H1 (cell line): ENCODE measurements around the gene NKAIN4. TPM values are rescaled to one million over a fixed set of nuclear protein-coding genes. Genes with fewer than 3 reads are reported as not detected.

Experiments used
- CTCF ChIA-PET: fragments of 300-600 bp; sonication (Branson Sonifier 250); formaldehyde crosslinking; loops from one replicate; lab custom pipeline; 2021; ENCODE audit not compliant: partially characterized antibody; lab: Charles Lee
- POLR2A ChIA-PET: fragments of 300-600 bp; sonication (Branson Sonifier 250); formaldehyde crosslinking; loops from one replicate; lab custom pipeline; 2021; ENCODE audit warnings: inconsistent platforms; ENCODE audit not compliant: partially characterized antibody; lab: Charles Lee
- DNase-seq, 2 experiments: peaks; one replicate each; pipeline versions ENCODE4 v3.0.0 to v3.0.0-alpha.2; 2010 to 2022; ENCODE audit warnings: low spot score in 2 of 2, low read depth in 1 of 2, mixed read lengths in 1 of 2
- FAIRE-seq: peaks from 2 replicates; lab custom pipeline; 2011; peaks lifted over from hg19 to GRCh38; lab: Jason Lieb, UNC
- H2AFZ ChIP-seq: 2 replicates; pipeline ENCODE4 v1.8.1; 2012; ENCODE audit warnings: low read length, inconsistent platforms
- H2AK5ac ChIP-seq: 2 replicates; pipeline ENCODE4 v1.6.1; 2013; ENCODE audit warnings: low read depth, low read length
- H2BK120ac ChIP-seq: replicated peaks from 2 replicates; pipeline ENCODE3; 2013; ENCODE audit warnings: low read depth, low read length, inconsistent platforms
- H2BK12ac ChIP-seq: 2 replicates; pipeline ENCODE4 v1.6.1; 2013; ENCODE audit warnings: low read depth, low read length
- H2BK15ac ChIP-seq: 2 replicates; pipeline ENCODE4 v1.6.1; 2013; ENCODE audit warnings: low read length
- H2BK20ac ChIP-seq: 2 replicates; pipeline ENCODE4 v1.6.1; 2013; ENCODE audit warnings: low read length
- H2BK5ac ChIP-seq: 2 replicates; pipeline ENCODE4 v1.6.1; 2013; ENCODE audit warnings: low read depth, low read length
- H3K14ac ChIP-seq: 2 replicates; pipeline ENCODE4 v1.6.1; 2013; ENCODE audit warnings: inconsistent platforms; ENCODE audit not compliant: insufficient read length
- H3K18ac ChIP-seq: 2 replicates; pipeline ENCODE4 v1.6.1; 2013; ENCODE audit warnings: low read length; ENCODE audit errors: extremely low read depth
- H3K23ac ChIP-seq: 2 replicates; pipeline ENCODE4 v1.6.1; 2013; ENCODE audit warnings: inconsistent platforms; ENCODE audit not compliant: insufficient read length
- H3K23me2 ChIP-seq: 2 replicates; pipeline ENCODE4 v1.6.1; 2013; ENCODE audit warnings: low read depth, low read length
- H3K27ac ChIP-seq: 2 replicates; pipeline ENCODE4 v1.6.1; 2011; ENCODE audit warnings: low read depth, low read length, inconsistent platforms
- H3K27me3 ChIP-seq, 4 experiments: replicated peaks in 1 of 4; 1 replicate in 1 of 4; 2 replicates in 3 of 4; pipeline versions ENCODE4 v1.6.1 to v1.8.1; 2011 to 2013; ENCODE audit warnings: low read length in 3 of 4, mild to moderate bottlenecking in 3 of 4, inconsistent platforms in 2 of 4, mixed read lengths in 2 of 4, moderate library complexity in 1 of 4; ENCODE audit not compliant: control insufficient read depth in 3 of 4, insufficient read depth in 3 of 4; ENCODE audit errors: extremely low read depth in 1 of 4
- H3K36me3 ChIP-seq, 4 experiments: 2 replicates each; pipeline versions ENCODE4 v1.6.1 to v1.8.1; 2011 to 2013; ENCODE audit warnings: mild to moderate bottlenecking in 4 of 4, low read length in 3 of 4, moderate library complexity in 2 of 4, control low read depth in 1 of 4, inconsistent platforms in 1 of 4; ENCODE audit not compliant: insufficient read depth in 4 of 4, control insufficient read depth in 2 of 4
- H3K4ac ChIP-seq: replicated peaks from 2 replicates; pipeline ENCODE3; 2013; ENCODE audit warnings: low read length, low read depth, mixed read lengths, inconsistent platforms; ENCODE audit not compliant: insufficient read length
- H3K4me1 ChIP-seq, 4 experiments: replicated peaks in 1 of 4; 1 replicate in 1 of 4; 2 replicates in 3 of 4; pipeline versions ENCODE4 v1.6.1 to v1.8.1; 2011 to 2013; ENCODE audit warnings: low read length in 3 of 4, inconsistent platforms in 2 of 4, mixed read lengths in 1 of 4; ENCODE audit not compliant: insufficient read depth in 4 of 4, control insufficient read depth in 3 of 4
- H3K4me2 ChIP-seq, 2 experiments: 2 replicates each; pipeline versions ENCODE4 v1.6.1 to v1.8.1; 2011 to 2013; ENCODE audit warnings: low read depth in 2 of 2, low read length in 2 of 2, control low read depth in 1 of 2, inconsistent platforms in 1 of 2, mild to moderate bottlenecking in 1 of 2; ENCODE audit not compliant: insufficient read depth in 1 of 2
- H3K4me3 ChIP-seq, 4 experiments: fragments of 200-600, 300-600 bp in 1 of 4; sonication (generic), shearing (Covaris generic), sonication (Bioruptor Twin) in 1 of 4; 2 replicates each; pipeline versions ENCODE4 v1.5.1 to v1.8.1; 2011 to 2016; ENCODE audit warnings: low read length in 4 of 4, low read depth in 3 of 4, control low read depth in 2 of 4, inconsistent platforms in 2 of 4, mild to moderate bottlenecking in 2 of 4, mixed read lengths in 1 of 4, moderate library complexity in 1 of 4; ENCODE audit not compliant: insufficient read depth in 2 of 4; ENCODE audit errors: extremely low read depth in 1 of 4
- H3K56ac ChIP-seq: replicated peaks from 2 replicates; pipeline ENCODE3; 2013; ENCODE audit warnings: low read depth, mild to moderate bottlenecking, mixed read lengths, low read length, inconsistent platforms; ENCODE audit not compliant: insufficient read length
- H3K79me1 ChIP-seq: 2 replicates; pipeline ENCODE4 v1.6.1; 2013; ENCODE audit warnings: low read depth, low read length, control low read depth
- H3K79me2 ChIP-seq, 2 experiments: 2 replicates each; pipeline versions ENCODE4 v1.6.1 to v1.8.1; 2012 to 2013; ENCODE audit warnings: low read length in 2 of 2, mild to moderate bottlenecking in 2 of 2, inconsistent platforms in 1 of 2; ENCODE audit not compliant: insufficient read depth in 2 of 2, control insufficient read depth in 1 of 2
- H3K9ac ChIP-seq, 4 experiments: replicated peaks in 1 of 4; 1 replicate in 1 of 4; 2 replicates in 3 of 4; pipeline versions ENCODE4 v1.6.1 to v1.8.1; 2011 to 2013; ENCODE audit warnings: low read depth in 3 of 4, low read length in 3 of 4, control low read depth in 2 of 4, mild to moderate bottlenecking in 2 of 4, moderate library complexity in 2 of 4, inconsistent platforms in 1 of 4; ENCODE audit errors: extremely low read depth in 1 of 4
- H3K9me3 ChIP-seq, 2 experiments: 2 replicates each; pipeline versions ENCODE4 v1.6.1 to v1.8.1; 2012 to 2013; ENCODE audit warnings: mild to moderate bottlenecking in 2 of 2, moderate library complexity in 2 of 2, control low read depth in 1 of 2, inconsistent platforms in 1 of 2, low read depth in 1 of 2, low read length in 1 of 2, mixed read lengths in 1 of 2; ENCODE audit not compliant: insufficient read depth in 2 of 2
- H4K20me1 ChIP-seq, 2 experiments: replicated peaks in 1 of 2; 2 replicates each; pipeline versions ENCODE3 to v1.8.1; 2011 to 2013; ENCODE audit warnings: inconsistent platforms in 2 of 2, low read length in 2 of 2, mild to moderate bottlenecking in 1 of 2; ENCODE audit not compliant: insufficient read depth in 2 of 2, control insufficient read depth in 1 of 2
- H4K5ac ChIP-seq: 2 replicates; pipeline ENCODE4 v1.6.1; 2013; ENCODE audit warnings: low read length, low read depth, mixed read lengths, inconsistent platforms; ENCODE audit not compliant: insufficient read length
- H4K8ac ChIP-seq: 2 replicates; pipeline ENCODE4 v1.8.0; 2013; ENCODE audit warnings: mild to moderate bottlenecking, moderate library complexity, low read length, inconsistent platforms; ENCODE audit not compliant: insufficient read depth; ENCODE audit errors: extremely low read depth
- H4K91ac ChIP-seq: replicated peaks from 2 replicates; pipeline ENCODE3; 2013; ENCODE audit warnings: low read length, mixed read lengths, inconsistent platforms; ENCODE audit not compliant: insufficient read length
- EP300 ChIP-seq, 2 experiments: IDR thresholded peaks; 1 replicate in 1 of 2; 2 replicates in 1 of 2; pipeline ENCODE4 v1.6.1; 2011 to 2012; ENCODE audit warnings: low read depth in 2 of 2, low read length in 2 of 2, mild to moderate bottlenecking in 2 of 2, borderline replicate concordance in 1 of 2, inconsistent platforms in 1 of 2, moderate library complexity in 1 of 2
- WGBS, 2 experiments: shearing (Covaris generic) in 1 of 2; methylation state at CpG; one replicate each; pipeline versions ENCODE4 v1.1.6 to v1.1.7; 2013 to 2015; ENCODE audit warnings: low lambda C conversion rate in 2 of 2, mixed read lengths in 2 of 2, inconsistent platforms in 1 of 2, low coverage in 1 of 2, missing lambda C conversion rate in 1 of 2; ENCODE audit not compliant: insufficient replicate concordance in 2 of 2, insufficient coverage in 1 of 2, insufficient read length in 1 of 2; ENCODE audit errors: extremely low coverage in 1 of 2, missing lambda C conversion rate in 1 of 2; 5-methylcytosine and 5-hydroxymethylcytosine counted together
- polyA plus RNA-seq, 7 experiments: library from polyadenylated mRNA; depleted of rRNA in 3 of 7; stranded (reverse) in 5 of 7; unstranded in 2 of 7; fragments of >200 nt in 5 of 7; fragments of 200-250 nt in 2 of 7; gene quantifications; 1 replicate in 5 of 7; 2 replicates in 1 of 7; 4 replicates in 1 of 7; pipeline versions ENCODE4 v1.2.1 to v1.2.3, GENCODE V29; 2011 to 2013; ENCODE audit warnings: missing spikeins in 2 of 7, mixed read lengths in 2 of 7
- total RNA-seq: library from RNA; stranded (reverse); fragmentation: NEBNext Ultra II Directional; extraction: Animal tissue kit (Norgen Biotek cat#: 25700); gene quantifications from 2 replicates; pipeline ENCODE4 v1.2.1, GENCODE V29; 2021

The NKAIN4 gene
- total and polyA plus RNA-seq, 2 of the 8 experiments (the other 6 are each of a cell fraction or from before 2014, with no cell fraction given), result 6.9 to 17.0 TPM

DNA sequence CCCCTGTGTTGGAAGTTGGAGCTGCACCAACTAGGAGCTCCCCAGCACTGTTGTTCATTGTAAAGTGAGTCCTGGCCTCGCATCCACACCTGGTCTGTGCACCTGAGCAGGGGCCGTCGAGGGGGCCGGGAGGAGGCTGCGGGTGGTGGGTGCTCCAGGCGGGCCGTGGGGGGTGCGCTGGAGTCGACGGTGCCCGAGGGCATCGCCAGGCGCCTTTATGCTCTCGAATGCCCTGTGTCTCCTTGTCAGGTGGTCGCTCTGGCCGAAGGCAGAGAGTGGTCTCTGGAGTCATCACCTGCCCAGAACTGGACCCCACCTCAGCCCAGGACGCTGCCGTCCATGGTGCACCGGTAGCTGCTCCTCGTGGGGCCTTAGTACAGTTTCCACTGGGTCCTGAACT lies 22.7 kb upstream of the NKAIN4 start:
- Histone ChIP-seq H3K14ac (no peak overlapping the region), H2BK15ac (no peak overlapping the region), H2BK12ac (no peak overlapping the region), H3K79me1 (peaks cover 14% of the 10 kb centered on the region), H2BK120ac (no peak overlapping the region), H3K27ac (no peak overlapping the region), H2BK5ac (no peak overlapping the region), H3K56ac (no peak overlapping the region)
- CTCF ChIA-PET, result interaction anchor here (0.8 to 3.7 kb wide), 13 partner anchors 10 to 901 kb away, joined by 3 to 23 read pairs (median 4); partner anchors contain the start of gene YTHDF1
- TF ChIP-seq EP300 (IDR thresholded peaks at IDR 0.05; ENCODE audit: borderline replicate concordance in 1 of 2, low read depth in 2 of 2, low read length in 2 of 2), result no peak
- TF ChIP-seq, all 59 proteins: peak for 0
- no peak overlapping the region for H3K23ac ChIP-seq
- no peak overlapping the region for H4K5ac ChIP-seq
- 88% methylated on average over 20 of the region's 20 CpGs; no CpG with 5 or more reads in 1 of the 2 experiments for WGBS, 2 experiments
- no peak overlapping the region for H2BK20ac ChIP-seq
- H3K36me3 ChIP-seq, result peaks cover 6 to 30% (median 20%) of the 10 kb centered on the region in 4 experiments
- no peak overlapping the region for H4K91ac ChIP-seq
- no peak overlapping the region for H3K4me3 ChIP-seq
- H3K18ac ChIP-seq, result no peak overlapping the region
- no peak overlapping the region for H2AFZ ChIP-seq
- H3K4me2 ChIP-seq, result no peak overlapping the region
- H4K8ac ChIP-seq, result no peak overlapping the region
- H3K4ac ChIP-seq, result no peak overlapping the region
- peaks cover 17 to 39% of the 10 kb centered on the region in 2 experiments for H3K79me2 ChIP-seq
- no peak for FAIRE-seq
- no peak for DNase-seq
- H3K23me2 ChIP-seq, result peaks cover 2% of the 10 kb centered on the region; the same call in 1 of the 2 replicates
- peaks cover 19 to 39% of the 10 kb centered on the region in 2 experiments for H4K20me1 ChIP-seq
- H2AK5ac ChIP-seq, result no peak overlapping the region
- H3K9ac ChIP-seq, result no peak overlapping the region
- POLR2A ChIA-PET, result interaction anchor here (0.6 to 1.4 kb wide), 2 partner anchors 8 to 14 kb away, joined by 3 read pairs; no protein-coding TSS in a partner anchor
- no peaks in the 10 kb centered on the region for H3K27me3 ChIP-seq
- no peaks in the 10 kb centered on the region for H3K9me3 ChIP-seq
- H3K4me1 ChIP-seq, result peaks cover 0 to 5% (median 1%) of the 10 kb centered on the region in 4 experiments; a peak in 5 of 7 replicates
